GM11168 (cell line): Measurements from ENCODE around the gene SNX8.
"Not testable (repeated sequence)": the region's sequence is repeated elsewhere in the genome, so short reads cannot be mapped to it uniquely, and the experiment has no call there.

Experiments used
- in situ Hi-C: fragments of 300-500 bp; cut with MboI; formaldehyde crosslinking; loops from one replicate; pipeline ENCODE4 v1.12.0; 2022; ENCODE audit warnings: low sequenced_read_pairs; ENCODE audit not compliant: unreplicated experiment

SNX8 gene

DNA sequence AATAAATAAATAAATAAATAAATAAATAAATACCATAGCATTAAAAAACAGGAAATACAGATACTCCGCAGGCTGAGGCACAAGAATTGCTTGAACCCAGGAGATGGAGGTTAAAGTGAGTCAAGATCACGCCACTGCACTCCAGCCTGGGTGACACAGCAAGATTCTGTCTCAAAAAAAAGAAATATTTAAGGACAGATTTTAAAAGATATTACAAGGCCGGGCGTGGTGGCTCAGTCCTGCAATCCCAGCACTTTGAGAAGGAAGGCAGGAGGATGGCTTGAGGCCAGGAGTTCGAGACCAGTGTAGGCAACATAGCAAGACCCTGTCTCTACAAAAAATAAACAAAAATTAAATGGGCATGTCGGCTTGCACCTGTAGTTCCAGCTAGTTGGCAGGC lies 17.5 kb upstream of the SNX8 start:
- in situ Hi-C loops = loop anchor here (25.0 kb wide), 1 partner anchor 219 kb away; no protein-coding TSS in a partner anchor

GRCh38 chr7:2330493-2330892 lies 16.3 kb upstream of the SNX8 start:
- in situ Hi-C loops = loop anchor here (25.0 kb wide), 1 partner anchor 218 kb away; no protein-coding TSS in a partner anchor

- in situ Hi-C loops = loop anchor here (25.0 kb wide), 1 partner anchor 215 kb away; no protein-coding TSS in a partner anchor
Measured at GRCh38 chr7:2326951-2327350, 12.7 kb upstream of the SNX8 start.

DNA sequence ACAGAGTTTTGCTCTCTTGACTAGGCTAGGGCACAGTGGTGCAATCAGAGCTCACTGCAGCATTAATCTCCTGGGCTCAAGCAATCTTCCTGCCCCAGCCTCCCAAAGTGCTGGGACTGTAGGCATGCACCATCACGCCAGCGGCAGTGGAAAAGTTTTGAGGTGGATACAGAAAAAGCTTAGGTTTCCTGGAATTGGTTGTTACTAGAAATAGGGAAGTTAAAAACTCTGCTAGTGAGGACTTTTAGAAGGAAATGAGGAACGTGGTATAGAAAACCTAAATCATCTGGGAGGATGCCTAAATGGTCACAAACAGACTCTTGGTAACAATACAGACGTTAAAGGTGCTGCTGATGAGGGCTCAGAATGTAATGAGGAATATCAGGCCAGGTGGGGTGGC lies 10.9 kb upstream of the SNX8 start:
- in situ Hi-C loops = loop anchor here (25.0 kb wide), 1 partner anchor 213 kb away; no protein-coding TSS in a partner anchor

DNA sequence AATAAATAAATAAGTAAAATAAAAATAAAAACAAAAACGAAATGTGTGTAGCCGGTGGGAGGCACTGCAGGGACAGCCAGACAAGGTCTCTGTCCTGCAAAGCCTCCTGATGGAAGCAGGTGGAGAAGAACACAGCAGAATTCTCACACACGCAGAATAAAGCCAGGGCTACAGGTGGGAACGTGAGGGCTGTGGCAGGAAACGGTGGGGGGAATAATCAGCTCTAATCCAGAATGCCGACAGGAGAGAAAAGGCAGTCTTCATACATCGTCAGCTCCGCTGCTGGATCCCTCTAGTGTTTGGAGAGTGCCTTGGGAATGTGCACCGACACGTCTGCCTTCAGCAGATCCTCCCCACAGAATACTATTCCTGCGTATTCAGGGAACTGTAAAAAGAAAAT lies 6.8 kb upstream of the SNX8 start:
- in situ Hi-C loops = no loop called here

DNA sequence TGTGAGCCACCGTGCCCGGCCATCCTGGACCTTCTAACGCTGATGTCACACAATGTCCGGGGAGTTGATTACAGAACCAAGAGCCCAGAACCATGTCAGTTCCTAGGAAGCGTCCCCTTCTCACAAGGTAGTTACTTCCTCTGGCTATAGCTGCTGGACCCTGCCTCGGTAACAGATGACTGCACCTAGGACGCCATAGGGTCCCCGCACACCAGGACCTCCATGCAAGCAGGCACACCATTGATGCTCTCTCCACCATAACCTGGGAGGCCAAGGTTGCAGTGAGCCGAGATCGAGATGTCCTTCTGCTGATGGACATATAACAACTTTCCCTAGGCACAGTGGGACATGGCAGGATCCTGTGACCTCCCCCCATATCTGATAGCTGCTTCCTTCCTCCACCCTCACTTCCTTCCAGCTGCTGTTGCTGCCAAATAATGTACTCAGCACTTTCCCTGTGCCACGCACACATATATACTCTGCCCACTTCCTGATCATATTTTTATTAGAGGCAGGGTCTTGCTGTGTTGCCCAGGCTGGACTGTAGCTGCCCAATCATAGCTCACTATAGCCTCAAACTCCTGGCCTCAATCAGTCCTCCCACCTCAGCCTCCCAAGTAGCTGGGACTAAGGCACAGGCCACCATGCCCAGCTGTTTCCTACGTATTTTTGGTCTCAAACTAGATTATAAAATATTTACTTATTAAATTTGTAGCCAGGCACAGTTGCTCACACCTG lies 3.5 kb upstream of the SNX8 start:
- in situ Hi-C loops = no loop called here

DNA sequence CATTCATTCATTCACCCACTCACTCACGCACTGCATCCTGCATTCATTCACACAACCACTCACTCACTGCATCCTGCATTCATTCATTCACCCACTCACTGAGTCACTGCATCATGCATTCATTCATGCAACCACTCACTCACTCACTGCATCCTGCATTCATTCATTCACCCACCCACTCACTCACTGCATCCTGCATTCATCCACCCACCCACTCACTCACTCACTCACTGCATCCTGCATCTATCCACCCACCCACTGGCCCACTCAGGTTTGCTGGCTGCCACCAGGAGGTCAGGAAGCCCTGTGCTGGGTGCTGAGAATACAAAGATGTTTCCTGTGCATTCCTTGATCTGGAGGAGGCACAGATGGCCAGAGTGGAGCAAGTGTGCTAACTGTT lies 2.3 kb upstream of the SNX8 start:
- in situ Hi-C loops = no loop called here

- in situ Hi-C loops = no loop called here
Measured at GRCh38 chr7:2315787-2316186, 1.5 kb upstream of the SNX8 start.

GRCh38 chr7:2314956-2315530 lies 802 bp upstream of the SNX8 start:
- in situ Hi-C loops = not testable (repeated sequence)

DNA sequence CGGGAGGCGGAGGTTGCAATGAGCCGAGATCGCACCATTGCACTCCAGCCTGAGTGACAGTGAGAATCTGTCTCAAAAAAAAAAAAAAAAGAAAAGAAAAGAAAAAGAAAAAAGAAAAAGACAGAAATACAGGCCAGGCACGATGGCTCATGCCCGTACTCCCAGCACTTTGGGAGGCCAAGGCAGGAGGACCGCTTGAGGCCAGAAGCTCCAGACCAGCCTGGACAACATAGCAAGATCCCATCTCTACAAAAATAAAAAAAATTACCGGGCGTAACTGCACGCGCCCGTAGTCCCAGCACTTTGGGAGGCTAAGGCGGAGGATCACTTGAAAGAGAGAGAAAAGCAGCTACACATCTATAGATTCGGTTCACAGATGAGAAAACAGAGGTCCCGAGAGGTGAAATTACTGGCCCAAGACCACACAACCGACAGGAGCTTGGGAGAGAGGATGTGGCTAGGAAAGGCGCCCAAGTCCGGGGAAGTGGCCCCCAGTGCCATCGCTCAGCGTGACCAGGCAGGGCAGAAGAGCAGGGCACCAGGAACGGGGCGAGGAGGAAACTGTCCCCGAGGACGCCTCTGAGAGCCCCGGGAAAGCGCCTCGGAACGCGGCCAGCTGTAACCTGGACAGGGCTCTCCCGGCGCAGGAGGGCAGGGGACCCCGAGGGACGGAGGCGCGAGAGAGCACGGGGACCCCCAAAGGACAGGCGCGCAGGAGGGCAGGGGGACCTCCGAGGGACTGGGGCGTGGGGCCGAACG lies 612 bp downstream of the SNX8 start:
- in situ Hi-C loops = no loop called here

DNA sequence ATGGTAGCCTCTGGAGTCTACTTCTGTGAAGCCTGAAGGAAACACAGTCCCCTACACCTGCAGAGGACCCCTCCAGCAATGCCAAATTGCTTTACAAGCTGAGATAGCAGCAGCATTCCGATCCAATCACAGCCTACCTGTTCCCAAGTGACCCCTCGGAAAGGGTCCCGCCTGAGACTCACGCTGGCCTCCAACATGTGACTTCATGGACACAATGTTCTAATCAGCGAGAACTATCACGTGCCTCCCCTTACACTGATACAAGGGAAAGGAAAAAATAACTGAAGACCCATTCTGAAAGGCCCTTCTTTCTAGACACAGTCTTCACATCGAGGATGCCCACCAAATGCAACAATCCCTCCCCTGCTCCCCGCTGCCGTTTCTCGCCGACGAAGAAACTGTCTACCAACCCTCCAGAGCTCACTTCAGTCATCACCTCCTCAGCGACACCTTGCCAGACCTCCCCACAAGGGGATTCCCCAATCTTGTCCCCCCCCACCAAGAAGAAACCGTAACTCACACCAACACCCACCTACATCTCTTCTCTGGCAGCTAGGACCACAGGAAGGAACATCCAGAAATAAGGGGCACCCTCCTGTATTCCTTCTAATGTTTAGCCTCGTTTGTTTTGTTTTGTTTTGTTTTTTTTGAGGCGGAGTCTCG lies 1.8 kb downstream of the SNX8 start:
- in situ Hi-C loops = no loop called here

DNA sequence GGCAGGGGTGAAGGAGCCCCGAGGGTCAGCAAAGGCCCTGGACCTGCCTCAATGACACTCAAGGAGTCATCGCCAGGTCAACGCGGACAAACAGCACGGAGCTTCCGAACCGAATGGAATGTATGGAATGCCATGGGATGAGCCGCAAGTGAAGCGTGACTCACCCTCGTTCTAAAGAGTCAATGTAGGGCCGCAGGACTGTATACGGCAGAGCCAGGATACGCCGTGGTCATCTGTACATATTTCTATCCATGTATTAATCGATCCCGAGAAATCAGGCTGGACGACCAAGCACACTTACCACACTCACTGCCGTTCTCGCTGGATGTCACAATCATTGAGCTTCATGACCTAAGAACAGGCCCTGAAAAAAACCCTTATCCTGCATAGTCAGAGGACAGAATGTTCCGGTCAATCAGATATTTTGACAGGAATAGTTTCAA lies 4.3 kb downstream of the SNX8 start:
- in situ Hi-C loops = no loop called here

GRCh38 chr7:2307690-2308107 lies 6.5 kb downstream of the SNX8 start:
- in situ Hi-C loops = no loop called here

DNA sequence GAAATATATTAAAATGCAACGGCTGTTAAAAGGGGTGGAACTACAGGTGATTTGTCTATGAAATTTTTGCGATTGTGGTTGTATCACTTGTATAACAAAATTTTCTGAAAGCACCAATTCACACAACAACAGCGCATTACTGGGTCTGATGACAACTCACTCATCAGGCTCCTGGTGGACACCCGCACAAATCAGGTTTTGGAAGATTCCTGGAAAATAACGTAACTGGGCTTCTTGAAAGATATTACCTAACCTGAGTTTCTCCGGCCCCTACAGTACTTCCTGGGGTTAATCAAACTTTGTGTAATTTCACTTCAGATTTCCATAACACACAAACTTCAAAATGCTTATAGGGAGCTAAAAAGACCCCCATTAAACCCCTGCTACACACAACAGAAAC lies 7.6 kb downstream of the SNX8 start:
- in situ Hi-C loops = no loop called here

DNA sequence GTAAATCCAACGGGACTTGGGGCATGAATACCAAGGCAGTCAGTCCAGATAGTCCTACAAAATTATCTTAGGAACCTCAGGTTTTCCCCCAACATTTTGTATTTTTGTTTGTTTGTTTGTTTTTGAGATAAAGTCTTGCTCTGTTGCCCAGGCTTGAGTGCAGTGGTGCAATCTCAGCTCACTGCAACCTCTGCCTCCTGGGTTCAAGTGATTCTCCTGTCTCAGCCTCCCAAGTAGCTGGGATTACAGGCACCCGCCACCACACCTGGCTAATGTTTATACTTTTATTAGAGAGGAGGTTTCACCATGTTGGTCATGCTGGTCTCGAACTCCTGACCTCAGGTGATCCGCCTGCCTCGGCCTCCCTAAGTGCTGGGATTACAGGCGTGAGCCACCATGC lies 9.0 kb downstream of the SNX8 start:
- in situ Hi-C loops = not testable (repeated sequence)

GRCh38 chr7:2303520-2303919 lies 10.7 kb downstream of the SNX8 start:
- in situ Hi-C loops = not testable (repeated sequence)

GRCh38 chr7:2302743-2303397 lies 11.4 kb downstream of the SNX8 start:
- in situ Hi-C loops = not testable (repeated sequence)

GRCh38 chr7:2301511-2301863 lies 12.8 kb downstream of the SNX8 start:
- in situ Hi-C loops = no loop called here

GRCh38 chr7:2299870-2300512 lies 14.2 kb downstream of the SNX8 start:
- in situ Hi-C loops = no loop called here
